Measurements from ENCODE around the gene FOXP4. TPM values are rescaled to one million over a fixed set of nuclear protein-coding genes. Genes with fewer than 3 reads are reported as not detected.

FOXP4 gene
- total RNA-seq, 2 experiments from 2014 or later = 11.1 to 11.3 TPM

DNA sequence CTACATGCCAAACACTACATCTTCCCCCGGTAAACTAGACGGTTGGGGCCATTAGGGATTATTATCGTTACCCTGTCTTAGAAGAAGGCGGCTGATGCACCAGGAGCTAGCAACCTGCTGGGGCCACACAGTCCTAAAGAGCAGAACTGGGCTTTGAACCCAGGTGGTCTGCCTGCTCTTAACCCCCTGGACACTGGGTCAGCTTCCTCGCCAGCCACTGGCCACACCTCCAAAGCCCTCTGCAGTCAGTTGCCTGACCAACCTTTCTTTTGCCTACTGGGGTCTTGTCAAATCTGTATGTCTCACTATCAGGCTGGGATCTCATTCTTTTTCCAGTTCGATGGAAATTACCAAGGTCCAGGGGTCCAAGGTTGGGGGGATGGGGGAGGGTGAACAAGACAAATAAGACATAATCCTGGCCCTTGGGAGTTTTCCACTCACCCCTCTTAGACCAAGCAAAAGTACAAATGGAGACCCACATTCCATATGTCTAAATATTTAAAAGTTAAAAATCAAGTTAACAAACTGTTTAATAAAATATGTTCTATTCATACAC, 34.0 kb upstream of the FOXP4 start:
- H3K9me3 Mint-ChIP-seq = no peaks in the 10 kb centered on the region
- no peak for DNase-seq
- no peak overlapping the region for H3K27ac Mint-ChIP-seq
- H3K27me3 Mint-ChIP-seq = peaks cover 15% of the 10 kb centered on the region
- H3K36me3 Mint-ChIP-seq = no peaks in the 10 kb centered on the region
- H3K4me1 Mint-ChIP-seq = no peaks in the 10 kb centered on the region
- no peak overlapping the region for H3K4me3 Mint-ChIP-seq

DNA sequence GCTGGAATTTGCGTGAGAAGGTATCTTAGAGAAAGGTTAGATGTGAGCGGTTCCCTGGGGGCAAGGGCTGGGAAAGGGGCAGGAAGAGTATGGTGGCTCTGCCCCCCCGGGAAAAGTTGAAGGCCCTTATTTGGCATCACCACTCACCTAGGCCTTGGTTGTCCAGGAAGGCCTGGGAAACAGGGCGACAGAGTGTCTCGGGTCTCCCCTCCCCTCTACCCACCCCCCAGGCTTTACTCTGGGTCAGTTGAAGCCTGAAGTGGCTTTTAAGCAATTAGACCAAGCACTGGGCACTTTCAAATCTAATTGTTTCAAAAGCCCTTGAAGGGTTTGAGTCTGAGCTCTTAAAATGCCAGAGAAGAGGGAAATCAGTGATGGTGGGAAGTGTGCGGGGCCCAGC, 30.2 kb upstream of the FOXP4 start:
- DNase-seq = no peak
- H3K27ac Mint-ChIP-seq = no peak overlapping the region
- H3K4me3 Mint-ChIP-seq = no peak overlapping the region
- no peaks in the 10 kb centered on the region for H3K36me3 Mint-ChIP-seq
- no peaks in the 10 kb centered on the region for H3K9me3 Mint-ChIP-seq
- H3K4me1 Mint-ChIP-seq = no peaks in the 10 kb centered on the region
- H3K27me3 Mint-ChIP-seq = peaks cover 4% of the 10 kb centered on the region

DNA sequence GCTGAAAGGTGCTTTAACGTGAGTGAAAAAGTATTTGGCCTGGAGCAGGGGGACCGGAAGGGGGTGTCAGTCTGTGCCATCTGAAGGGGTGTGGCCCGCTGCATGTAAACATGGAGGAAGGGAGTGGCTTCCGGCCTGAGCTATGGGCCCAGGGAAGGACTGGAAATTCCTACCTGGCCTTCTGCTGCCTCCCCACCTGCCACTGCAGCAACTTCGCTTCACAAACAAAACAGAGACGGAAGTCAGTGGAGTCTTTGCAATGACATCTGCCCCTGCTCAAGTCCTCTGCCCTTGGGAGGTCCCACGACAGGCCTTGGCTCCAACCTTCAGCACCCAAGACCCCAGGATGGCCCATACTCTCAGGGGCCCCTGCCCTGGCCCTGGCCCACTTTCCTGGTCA, 28.1 kb upstream of the FOXP4 start:
- DNase-seq = no peak
- no peaks in the 10 kb centered on the region for H3K9me3 Mint-ChIP-seq
- H3K4me1 Mint-ChIP-seq = no peaks in the 10 kb centered on the region
- H3K36me3 Mint-ChIP-seq = no peaks in the 10 kb centered on the region
- no peak overlapping the region for H3K4me3 Mint-ChIP-seq
- H3K27me3 Mint-ChIP-seq = peaks cover 18% of the 10 kb centered on the region
- H3K27ac Mint-ChIP-seq = no peak overlapping the region

DNA sequence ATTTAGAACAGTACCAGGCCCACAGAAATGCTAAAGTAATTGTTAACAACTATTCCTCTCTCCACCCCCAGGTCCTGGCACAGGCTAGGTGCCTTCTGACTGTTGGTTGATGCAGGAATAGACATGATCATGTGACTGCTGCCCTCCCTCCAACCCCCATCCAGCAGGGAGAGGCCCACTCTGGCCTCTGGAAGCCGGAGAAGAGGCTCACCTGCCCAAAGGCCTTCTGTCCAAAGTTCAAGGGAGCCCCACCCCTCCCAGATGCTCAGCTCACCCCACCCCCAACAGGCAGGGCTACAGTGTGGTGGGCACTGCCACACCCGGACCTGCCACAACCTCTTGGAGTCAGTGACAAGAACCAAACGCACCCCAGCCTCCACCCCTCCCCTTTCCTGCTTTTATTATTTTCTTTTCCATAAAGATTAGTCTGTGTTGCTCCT, 26.9 kb upstream of the FOXP4 start:
- no peaks in the 10 kb centered on the region for H3K9me3 Mint-ChIP-seq
- no peak for DNase-seq
- peaks cover 29% of the 10 kb centered on the region for H3K27me3 Mint-ChIP-seq
- no peaks in the 10 kb centered on the region for H3K36me3 Mint-ChIP-seq
- H3K27ac Mint-ChIP-seq = no peak overlapping the region
- H3K4me1 Mint-ChIP-seq = no peaks in the 10 kb centered on the region
- no peak overlapping the region for H3K4me3 Mint-ChIP-seq

DNA sequence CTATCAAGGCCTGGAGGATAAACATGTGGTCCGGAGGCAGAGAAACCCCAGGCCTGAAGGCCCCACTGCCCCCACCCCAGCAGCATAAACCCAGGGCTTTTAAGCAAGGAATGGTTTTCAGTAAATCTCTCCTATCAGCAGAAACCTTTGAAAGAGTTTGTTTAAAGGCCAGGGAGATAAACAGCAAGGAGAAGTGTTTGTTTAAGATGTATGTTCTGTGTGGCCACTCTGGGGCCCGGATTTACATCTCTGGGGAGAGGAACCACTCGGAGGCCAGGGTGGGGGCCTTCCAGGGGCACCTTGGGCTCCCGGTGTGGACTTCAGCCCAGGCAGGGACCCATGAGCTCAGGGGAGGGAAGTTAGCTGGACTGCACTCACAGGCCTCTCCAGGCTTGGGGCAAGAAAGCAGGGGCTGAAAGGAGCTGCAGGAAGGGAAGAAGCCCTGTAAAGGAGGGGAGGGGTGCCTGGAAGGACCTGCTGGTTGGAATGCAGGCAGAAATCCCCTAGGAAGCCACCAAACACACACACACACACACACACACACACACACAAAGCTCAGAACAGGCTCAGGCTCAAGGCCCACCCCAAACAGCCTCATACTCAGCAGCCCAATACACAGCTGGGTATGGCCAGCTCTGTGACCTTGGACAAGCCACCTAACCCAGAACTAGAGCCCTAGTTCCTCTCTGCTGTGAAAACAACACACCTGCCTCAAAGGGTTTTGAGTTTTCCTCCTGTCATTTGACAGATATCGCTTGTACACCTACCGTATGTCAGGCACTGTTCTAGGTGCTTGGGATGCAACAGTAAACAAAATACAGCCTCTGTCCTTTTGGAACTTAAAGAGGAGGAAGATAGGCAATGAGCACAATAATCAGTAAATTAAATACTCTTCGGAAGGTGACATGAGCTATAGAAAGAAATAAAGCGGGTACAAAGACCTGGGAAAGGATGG, 26.2 kb upstream of the FOXP4 start:
- Mint-ChIP-seq H3K27ac (no peak overlapping the region), H3K4me3 (no peak overlapping the region), H3K36me3 (no peaks in the 10 kb centered on the region), H3K9me3 (no peaks in the 10 kb centered on the region), H3K4me1 (no peaks in the 10 kb centered on the region), H3K27me3 (peaks cover 33% of the 10 kb centered on the region)
- no peak for DNase-seq

DNA sequence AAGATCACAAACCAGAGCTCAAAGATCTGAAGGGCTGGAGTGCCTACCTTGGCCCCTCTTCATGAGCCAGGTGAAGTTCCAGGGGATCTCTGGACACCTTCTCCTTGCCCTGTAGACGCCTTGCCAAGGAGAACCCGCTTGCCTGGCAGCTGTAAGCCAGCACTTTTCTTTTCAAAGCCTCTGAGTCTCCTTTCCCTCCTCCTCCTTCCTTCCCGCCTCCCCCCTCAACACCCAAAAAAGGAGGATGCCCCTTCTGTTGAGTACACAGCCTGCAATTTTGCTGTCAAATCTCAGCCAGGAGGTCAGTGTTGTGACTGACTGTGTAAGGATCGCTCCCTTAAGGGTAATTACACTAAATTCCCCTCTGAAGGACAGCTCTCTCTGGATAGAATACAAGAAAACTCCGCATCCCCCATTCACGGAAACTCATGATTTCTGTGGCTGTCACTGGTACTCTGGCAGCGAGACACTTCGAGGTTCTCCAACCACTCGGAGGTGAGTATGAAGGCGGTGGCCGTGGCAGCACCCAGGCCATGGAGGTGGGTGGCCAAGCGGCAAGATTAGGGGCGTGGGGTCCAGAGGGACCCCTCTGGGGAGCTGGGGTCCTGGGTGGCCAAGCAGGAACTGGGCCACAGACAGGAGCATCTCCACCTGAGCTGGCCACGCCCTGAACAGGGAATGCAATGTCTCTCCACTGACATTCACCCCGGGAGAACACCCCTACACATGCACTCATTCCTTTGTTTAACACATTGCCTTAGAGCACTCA, 23.2 kb upstream of the FOXP4 start:
- DNase-seq = no peak
- no peaks in the 10 kb centered on the region for H3K9me3 Mint-ChIP-seq
- peaks cover 33% of the 10 kb centered on the region for H3K27me3 Mint-ChIP-seq
- H3K4me3 Mint-ChIP-seq = no peak overlapping the region
- H3K27ac Mint-ChIP-seq = no peak overlapping the region
- no peaks in the 10 kb centered on the region for H3K4me1 Mint-ChIP-seq
- no peaks in the 10 kb centered on the region for H3K36me3 Mint-ChIP-seq

DNA sequence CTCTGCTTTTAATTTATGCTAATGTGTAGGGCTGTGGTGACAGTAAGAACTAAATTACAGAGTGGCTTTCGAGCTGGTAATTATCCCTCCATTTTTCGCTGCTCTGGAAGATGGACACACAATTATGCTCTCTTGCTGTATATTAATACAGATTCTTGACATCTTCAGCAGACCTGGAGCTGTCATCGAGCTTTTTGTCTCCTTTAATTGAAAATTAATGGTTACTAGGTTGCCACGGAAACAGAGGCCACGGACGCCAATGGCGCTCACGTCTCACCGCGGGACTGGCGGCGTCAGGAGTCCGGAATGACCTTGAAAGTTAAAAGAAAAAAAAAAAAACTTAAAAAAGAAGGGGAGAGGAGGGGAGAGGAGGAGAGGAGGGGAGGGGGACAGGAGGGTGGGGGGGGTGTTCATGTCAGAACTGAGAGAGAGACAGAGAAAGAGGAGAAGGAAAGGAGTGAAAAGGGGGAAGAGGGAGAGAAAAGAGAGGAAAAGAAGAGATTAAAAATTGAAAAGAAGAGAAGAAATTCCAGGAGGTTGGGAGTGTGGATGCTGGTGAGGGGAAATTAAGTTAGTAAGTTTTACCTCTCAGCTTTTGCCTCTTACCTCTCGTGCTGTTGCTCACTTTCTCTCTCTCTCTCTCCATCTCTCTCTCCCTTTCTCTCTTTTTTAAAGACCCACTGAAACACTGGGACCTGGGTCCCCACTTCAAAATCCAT, 22.1 kb upstream of the FOXP4 start:
- H3K9me3 Mint-ChIP-seq = no peaks in the 10 kb centered on the region
- peaks cover 40% of the 10 kb centered on the region for H3K27me3 Mint-ChIP-seq
- H3K27ac Mint-ChIP-seq = no peak overlapping the region
- no peak for DNase-seq
- no peaks in the 10 kb centered on the region for H3K4me1 Mint-ChIP-seq
- no peak overlapping the region for H3K4me3 Mint-ChIP-seq
- H3K36me3 Mint-ChIP-seq = no peaks in the 10 kb centered on the region

DNA sequence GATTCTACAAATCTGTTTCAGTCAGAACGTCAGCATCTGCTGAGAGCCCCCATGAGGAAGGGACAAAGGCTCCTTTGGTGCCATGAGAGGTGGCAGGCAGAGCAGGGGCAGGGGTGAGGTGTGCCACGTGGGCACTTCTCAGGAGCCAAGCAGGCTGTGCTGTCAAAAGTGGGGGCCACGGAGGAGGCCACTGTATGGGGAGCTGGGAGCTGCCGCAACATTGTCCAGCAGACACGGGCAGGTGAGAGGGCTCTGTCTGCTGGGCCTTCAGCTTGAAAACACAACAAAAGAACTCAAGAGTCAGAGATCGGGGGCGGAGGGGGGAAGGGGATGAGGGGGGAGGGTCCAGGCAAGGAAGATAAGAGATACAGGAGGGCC, 21.6 kb upstream of the FOXP4 start:
- Mint-ChIP-seq H3K9me3 (no peaks in the 10 kb centered on the region), H3K27me3 (peaks cover 42% of the 10 kb centered on the region)

DNA sequence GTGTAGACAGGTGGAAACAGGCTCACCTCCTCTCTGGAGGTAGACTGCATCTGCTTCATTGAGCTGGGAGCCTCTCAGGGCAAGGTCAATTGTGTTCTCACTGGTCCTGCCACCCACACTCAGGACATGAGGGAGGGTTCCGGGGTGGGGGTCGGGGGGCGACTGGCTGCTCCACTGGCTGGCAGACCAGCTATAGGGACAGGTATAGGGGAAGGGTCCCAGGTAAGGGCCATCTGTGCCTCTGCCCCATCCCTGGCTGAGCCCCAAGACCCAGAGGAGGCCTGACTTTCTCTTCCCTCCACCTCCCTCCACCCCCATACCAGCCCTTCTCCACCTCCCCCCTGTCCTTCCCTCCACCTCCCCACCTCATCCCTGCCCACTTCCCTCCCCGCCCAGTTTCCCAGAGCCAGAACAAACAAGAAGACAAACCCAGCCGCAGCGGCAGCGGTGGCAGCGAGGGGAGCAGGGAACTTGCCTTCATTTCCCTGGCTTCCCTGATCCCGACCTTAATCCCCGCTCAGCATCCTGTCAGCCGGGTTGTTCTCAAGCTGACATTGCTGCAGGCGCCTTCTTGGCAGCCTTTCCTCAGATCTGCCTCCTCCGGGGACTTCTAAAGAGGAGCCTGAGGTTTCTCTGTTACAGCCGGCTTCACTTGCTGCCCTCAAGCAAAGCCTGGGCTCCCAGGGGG, 18.3 kb upstream of the FOXP4 start:
- Mint-ChIP-seq H3K4me1 (peaks cover 21% of the 10 kb centered on the region), H3K4me3 (no peak overlapping the region), H3K27me3 (peaks cover 30% of the 10 kb centered on the region)

More for the DNA sequence above, 21.6 kb upstream of the FOXP4 start:
- no peaks in the 10 kb centered on the region for H3K36me3 Mint-ChIP-seq
- H3K4me1 Mint-ChIP-seq = no peaks in the 10 kb centered on the region
- H3K27ac Mint-ChIP-seq = no peak overlapping the region
- DNase-seq = no peak
- H3K4me3 Mint-ChIP-seq = no peak overlapping the region

DNA sequence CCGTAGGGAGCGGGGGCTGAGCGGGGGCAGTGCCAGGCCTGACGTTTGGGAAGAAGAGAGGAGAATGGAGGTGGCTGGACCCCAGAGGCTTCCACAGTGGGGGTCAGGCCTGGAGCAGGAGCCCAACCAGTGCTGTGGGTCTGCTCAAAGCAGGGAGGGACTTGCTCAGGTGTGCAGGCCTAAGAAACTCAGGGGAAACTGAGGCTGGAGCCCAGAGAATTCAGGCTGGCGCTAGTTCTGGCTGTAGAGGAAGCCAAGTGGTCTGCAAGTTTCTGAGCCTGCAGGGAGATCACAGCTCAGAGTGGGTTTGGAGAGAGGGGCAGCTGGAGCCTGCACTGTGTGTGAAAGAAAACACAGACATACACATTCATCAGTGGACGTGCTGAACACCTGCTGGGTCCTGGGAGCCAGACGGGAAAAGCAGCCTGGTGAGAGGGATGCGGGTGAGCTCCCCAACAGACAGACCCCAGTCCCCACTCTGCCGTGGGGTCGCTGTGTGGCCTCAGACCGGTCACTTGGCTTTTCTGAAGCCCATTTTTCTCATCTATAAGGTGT, 17.7 kb upstream of the FOXP4 start:
- Mint-ChIP-seq H3K4me1 (peaks cover 26% of the 10 kb centered on the region), H3K4me3 (no peak overlapping the region), H3K9me3 (no peaks in the 10 kb centered on the region), H3K27ac (no peak overlapping the region), H3K27me3 (peaks cover 24% of the 10 kb centered on the region), H3K36me3 (peaks cover 2% of the 10 kb centered on the region)
- DNase-seq = no peak

More for the DNA sequence above, 18.3 kb upstream of the FOXP4 start:
- H3K9me3 Mint-ChIP-seq = no peaks in the 10 kb centered on the region
- no peak overlapping the region for H3K27ac Mint-ChIP-seq
- no peak for DNase-seq
- peaks cover 2% of the 10 kb centered on the region for H3K36me3 Mint-ChIP-seq

DNA sequence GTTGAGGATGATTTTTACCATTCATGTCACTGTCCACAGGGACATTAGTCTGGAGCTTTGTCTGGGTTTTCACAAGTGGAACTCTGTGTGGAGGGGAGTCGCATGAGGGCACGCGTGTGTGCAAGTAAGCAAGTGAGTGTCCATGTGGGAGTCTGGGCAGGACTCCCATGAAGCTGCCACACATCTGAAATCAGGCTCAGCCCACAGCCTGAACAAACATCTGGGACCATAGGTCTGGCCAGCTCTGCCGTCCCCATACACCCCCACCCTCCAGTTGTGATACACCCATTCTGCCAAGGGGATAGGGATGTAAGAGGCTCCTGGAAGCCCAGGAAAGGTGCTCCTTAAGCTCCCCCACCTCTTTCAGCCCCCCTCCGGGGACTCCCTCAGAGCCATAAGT, 17.1 kb upstream of the FOXP4 start:
- Mint-ChIP-seq H3K27me3 (peaks cover 18% of the 10 kb centered on the region), H3K4me3 (no peak overlapping the region), H3K9me3 (no peaks in the 10 kb centered on the region), H3K4me1 (peaks cover 26% of the 10 kb centered on the region), H3K27ac (no peak overlapping the region), H3K36me3 (peaks cover 2% of the 10 kb centered on the region)
- no peak for DNase-seq

DNA sequence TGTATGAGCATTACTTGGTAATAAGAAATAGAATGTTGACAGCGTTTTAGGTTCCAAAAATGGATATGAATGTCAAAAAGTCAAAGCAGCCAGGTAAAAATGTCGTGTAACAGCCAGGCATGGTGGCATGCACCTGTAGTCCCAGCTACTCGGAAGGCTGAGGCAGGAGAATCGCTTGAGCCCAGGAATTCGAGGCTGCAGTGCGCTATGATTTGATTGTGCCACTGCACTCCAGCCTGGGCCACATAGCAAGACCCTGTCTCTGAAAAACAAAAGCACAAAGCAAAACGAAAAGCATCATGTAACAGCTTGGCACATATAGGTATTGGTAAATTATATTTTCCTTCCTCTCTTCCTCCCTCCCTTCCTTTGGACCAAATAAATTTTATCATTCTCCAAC, 16.2 kb upstream of the FOXP4 start:
- peaks cover 13% of the 10 kb centered on the region for H3K27me3 Mint-ChIP-seq
- no peak overlapping the region for H3K27ac Mint-ChIP-seq
- H3K4me3 Mint-ChIP-seq = no peak overlapping the region

DNA sequence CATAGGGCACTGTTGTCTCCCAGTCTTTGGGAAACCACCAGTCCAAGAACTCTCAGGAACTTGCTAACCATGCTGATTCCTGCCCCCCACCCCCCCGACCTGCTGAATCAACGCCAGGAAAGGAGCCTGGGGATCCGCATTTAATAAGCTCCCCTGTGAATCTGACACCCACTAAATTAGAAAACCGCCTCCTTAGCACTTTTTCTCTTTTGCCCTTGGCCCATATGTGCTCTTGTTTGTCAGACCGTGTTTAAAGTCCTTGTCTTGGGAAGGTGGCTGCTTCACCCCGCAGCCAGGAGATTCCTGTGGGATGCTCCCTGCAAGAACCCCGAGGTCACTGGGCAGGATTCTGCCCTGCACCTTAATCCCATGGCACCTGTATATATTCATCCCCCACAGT, 15.7 kb upstream of the FOXP4 start:
- no peak overlapping the region for H3K27ac Mint-ChIP-seq

More for the DNA sequence above, 16.2 kb upstream of the FOXP4 start:
- no peaks in the 10 kb centered on the region for H3K9me3 Mint-ChIP-seq
- H3K36me3 Mint-ChIP-seq = peaks cover 2% of the 10 kb centered on the region
- DNase-seq = no peak
- H3K4me1 Mint-ChIP-seq = peaks cover 26% of the 10 kb centered on the region

DNA sequence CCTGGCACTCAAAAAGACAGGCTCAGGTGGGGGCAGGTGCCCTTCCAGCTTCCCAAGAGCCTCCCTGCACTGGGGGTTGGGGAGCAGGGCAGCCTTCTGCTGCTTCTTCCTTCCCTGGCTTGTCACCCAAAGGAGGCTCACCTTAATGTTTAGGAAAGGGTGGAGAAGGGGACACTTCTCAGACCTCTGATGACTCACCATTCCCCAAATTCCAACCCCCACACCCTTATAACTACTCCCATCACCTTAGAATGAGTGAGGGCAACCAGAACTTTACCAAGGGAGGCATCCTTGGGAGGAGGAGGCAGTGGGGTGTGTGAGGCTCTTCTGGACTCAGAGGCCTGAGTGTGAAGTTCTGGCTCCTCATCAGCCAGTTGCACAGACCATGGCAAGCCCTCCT, 15.2 kb upstream of the FOXP4 start:
- Mint-ChIP-seq H3K27me3 (peaks cover 20% of the 10 kb centered on the region), H3K9me3 (no peaks in the 10 kb centered on the region), H3K36me3 (peaks cover 2% of the 10 kb centered on the region), H3K4me3 (no peak overlapping the region), H3K27ac (peak overlapping the region; percentile 73), H3K4me1 (peaks cover 26% of the 10 kb centered on the region)
- DNase-seq = no peak

More for the DNA sequence above, 15.7 kb upstream of the FOXP4 start:
- Mint-ChIP-seq H3K4me3 (no peak overlapping the region), H3K36me3 (peaks cover 2% of the 10 kb centered on the region), H3K9me3 (no peaks in the 10 kb centered on the region), H3K4me1 (peaks cover 26% of the 10 kb centered on the region), H3K27me3 (peaks cover 17% of the 10 kb centered on the region)
- no peak for DNase-seq

Measured in activated naive CD8-positive, alpha-beta T cell treated with anti-CD3 and anti-CD28 coated beads for 36 hours (primary cell).